WTC11 (cell line): Measurements from ENCODE around the gene MRPS27. TPM values are rescaled to one million over a fixed set of nuclear protein-coding genes. Genes with fewer than 3 reads are reported as not detected.

ENCODE experiments used
- ATAC-seq: fragments of 200-7000 bp; cut with Tn5 transposase; 2 replicates; pipeline ENCODE4 v1.10.0; 2021; ENCODE audit warnings: mild to moderate bottlenecking, moderate library complexity
- CTCF ChIA-PET: fragments of 300-600 bp; sonication (Branson Sonifier 250); formaldehyde crosslinking; loops from one replicate; lab custom pipeline; 2021; ENCODE audit warnings: antibody characterized with exemption; lab: Charles Lee
- POLR2A ChIA-PET: fragments of 350-600 bp; sonication (Branson Sonifier 250); formaldehyde crosslinking; loops from one replicate; lab custom pipeline; 2021; ENCODE audit warnings: antibody characterized with exemption; lab: Charles Lee
- DNase-seq: peaks from one replicate; pipeline ENCODE4 v3.0.0; 2021; ENCODE audit warnings: low spot score
- H3K27ac Mint-ChIP-seq: 2 replicates; pipeline ENCODE4 v1.8.0; 2021; ENCODE audit warnings: mixed read lengths
- H3K27me3 Mint-ChIP-seq: 2 replicates; pipeline ENCODE4 v1.8.0; 2021; ENCODE audit warnings: low read depth, mild to moderate bottlenecking, moderate library complexity, mixed read lengths
- H3K36me3 Mint-ChIP-seq: 2 replicates; pipeline ENCODE4 v1.8.0; 2021; ENCODE audit warnings: mixed read lengths
- H3K4me1 Mint-ChIP-seq: 2 replicates; pipeline ENCODE4 v1.8.0; 2022; ENCODE audit warnings: mixed read lengths
- H3K4me3 Mint-ChIP-seq: 2 replicates; pipeline ENCODE4 v1.8.0; 2021; ENCODE audit warnings: mild to moderate bottlenecking, moderate library complexity, mixed read lengths
- H3K9me3 Mint-ChIP-seq: 2 replicates; pipeline ENCODE4 v1.8.0; 2021; ENCODE audit warnings: mixed read lengths
- CREB1 ChIP-seq: sonication (generic); formaldehyde crosslinking; IDR thresholded peaks from 2 replicates; pipeline ENCODE4 v1.8.0; 2023; ENCODE audit warnings: mild to moderate bottlenecking, missing genetic modification reagents
- FOXK1 ChIP-seq: sonication (generic); formaldehyde crosslinking; IDR thresholded peaks from 2 replicates; pipeline ENCODE4 v1.8.0; 2022; ENCODE audit warnings: mild to moderate bottlenecking, moderate library complexity, missing genetic modification reagents
- GABPB1 ChIP-seq: sonication (generic); formaldehyde crosslinking; IDR thresholded peaks from 2 replicates; pipeline ENCODE4 v1.8.1; 2023; ENCODE audit warnings: mild to moderate bottlenecking, missing genetic modification reagents
- GTF2I ChIP-seq: fragments of 250-450 bp; sonication (Bioruptor Pico); conservative IDR thresholded peaks from 2 replicates; pipeline ENCODE4 v1.4.0; 2021; ENCODE audit warnings: mild to moderate bottlenecking
- IRF1 ChIP-seq: sonication (generic); formaldehyde crosslinking; IDR thresholded peaks from 2 replicates; pipeline ENCODE4 v1.8.0; 2023; ENCODE audit warnings: missing genetic modification reagents
- MLX ChIP-seq: sonication (generic); formaldehyde crosslinking; IDR thresholded peaks from 2 replicates; pipeline ENCODE4 v1.8.1; 2023; ENCODE audit warnings: mild to moderate bottlenecking, missing genetic modification reagents, moderate library complexity
- PREB ChIP-seq: sonication (generic); formaldehyde crosslinking; IDR thresholded peaks from 2 replicates; pipeline ENCODE4 v1.8.1; 2022; ENCODE audit warnings: mild to moderate bottlenecking, missing genetic modification reagents, moderate library complexity, borderline replicate concordance
- RELA ChIP-seq: sonication (generic); formaldehyde crosslinking; IDR thresholded peaks from 2 replicates; pipeline ENCODE4 v1.8.1; 2022; ENCODE audit warnings: missing genetic modification reagents, mild to moderate bottlenecking, borderline replicate concordance
- TEAD4 ChIP-seq: sonication (generic); formaldehyde crosslinking; IDR thresholded peaks from 2 replicates; pipeline ENCODE4 v1.8.0; 2022; ENCODE audit warnings: mild to moderate bottlenecking, missing genetic modification reagents
- TP53 ChIP-seq: sonication (generic); formaldehyde crosslinking; IDR thresholded peaks from 2 replicates; pipeline ENCODE4 v1.8.1; 2023; ENCODE audit warnings: mild to moderate bottlenecking, missing genetic modification reagents
- ZNF512 ChIP-seq: sonication (generic); formaldehyde crosslinking; IDR thresholded peaks from 2 replicates; pipeline ENCODE4 v1.8.1; 2022; ENCODE audit warnings: missing genetic modification reagents, borderline replicate concordance
- ZNF532 ChIP-seq: fragments of 250-450 bp; sonication (Bioruptor Pico); IDR thresholded peaks from 2 replicates; pipeline ENCODE4 v1.9.0; 2021; ENCODE audit warnings: mild to moderate bottlenecking, borderline replicate concordance
- total RNA-seq: library from RNA; stranded (reverse); gene quantifications from 3 replicates; pipeline ENCODE4 v1.2.3, GENCODE V29; 2021

Gene MRPS27
- total RNA-seq, 1 experiment from 2014 or later: 80.1 TPM

GRCh38 chr5:72282878-72283277 lies 37.2 kb downstream of the MRPS27 start (continued):
- TF ChIP-seq GTF2I (CRISPR knock-in tag) (no peak), TP53 (CRISPR knock-in tag) (no peak), ZNF532 (CRISPR knock-in tag) (no peak), RELA (no peak), PREB (CRISPR knock-in tag) (no peak), TEAD4 (CRISPR knock-in tag) (no peak)

- POLR2A ChIA-PET: interaction anchor here (0.6 to 0.8 kb wide), 2 partner anchors 38 to 175 kb away, joined by 3 read pairs; partner anchors contain the start of genes MAP1B, MRPS27 and PTCD2
- Mint-ChIP-seq H3K4me1 (no peaks in the 10 kb centered on the region), H3K27ac (peak overlapping the region; percentile 55; the same call in 1 of the 2 replicates), H3K36me3 (peaks cover 21% of the 10 kb centered on the region), H3K9me3 (peaks cover 2% of the 10 kb centered on the region; the same call in 1 of the 2 replicates), H3K27me3 (no peaks in the 10 kb centered on the region)
- ATAC-seq: no peak
- no peak for DNase-seq
- TF ChIP-seq GABPB1 (peak; percentile 99), ZNF532 (CRISPR knock-in tag) (no peak)
- TF ChIP-seq, all 79 proteins: peak for 1
- CTCF ChIA-PET: interaction anchor here (1.0 to 1.3 kb wide), 2 partner anchors 27 to 498 kb away, joined by 3 to 4 read pairs; no protein-coding TSS in a partner anchor
- H3K4me3 Mint-ChIP-seq: no peak overlapping the region
Measured at GRCh38 chr5:72281764-72282499, 38.1 kb downstream of the MRPS27 start.

- POLR2A ChIA-PET: no interaction called here
- Mint-ChIP-seq H3K27ac (no peak overlapping the region), H3K4me1 (no peaks in the 10 kb centered on the region; the same call in 1 of the 2 replicates), H3K27me3 (no peaks in the 10 kb centered on the region), H3K9me3 (peaks cover 3% of the 10 kb centered on the region; the same call in 1 of the 2 replicates), H3K36me3 (peaks cover 24% of the 10 kb centered on the region), H3K4me3 (no peak overlapping the region)
- ATAC-seq (no peak), DNase-seq (no peak)
- CTCF ChIA-PET: interaction anchor here (1.3 kb wide), 2 partner anchors 498 kb away, joined by 4 to 10 read pairs; no protein-coding TSS in a partner anchor
- TF ChIP-seq IRF1 (CRISPR knock-in tag) (no peak), CREB1 (no peak), FOXK1 (no peak), ZNF512 (CRISPR knock-in tag) (no peak), ZNF532 (CRISPR knock-in tag) (no peak), MLX (CRISPR knock-in tag) (no peak)
Measured at GRCh38 chr5:72281430-72281763, 38.6 kb downstream of the MRPS27 start.
